Endometrial microvascular endothelial cells (primary cell): ENCODE data around the gene LRRC8D. TPM values are rescaled to one million over a fixed set of nuclear protein-coding genes. Genes with fewer than 3 reads are reported as not detected.
"Not testable (repeated sequence)": the region's sequence is repeated elsewhere in the genome, so short reads cannot be mapped to it uniquely, and the experiment has no call there.

ENCODE experiments used
- in situ Hi-C: cut with HindIII; loops from 2 replicates; pipeline ENCODE4 v1.10.0; 2017; ENCODE audit warnings: low sequenced_read_pairs, low pct_unique_long_range_greater_than_20kb; ENCODE audit errors: inconsistent ontology term
- total RNA-seq: library from RNA; depleted of rRNA; stranded (reverse); fragments of >200 nt; gene quantifications from one replicate; pipeline ENCODE4 v1.2.3, GENCODE V29; 2015; ENCODE audit errors: inconsistent ontology term

LRRC8D gene
- total RNA-seq, 1 donor from 2014 or later = 28.3 TPM

DNA sequence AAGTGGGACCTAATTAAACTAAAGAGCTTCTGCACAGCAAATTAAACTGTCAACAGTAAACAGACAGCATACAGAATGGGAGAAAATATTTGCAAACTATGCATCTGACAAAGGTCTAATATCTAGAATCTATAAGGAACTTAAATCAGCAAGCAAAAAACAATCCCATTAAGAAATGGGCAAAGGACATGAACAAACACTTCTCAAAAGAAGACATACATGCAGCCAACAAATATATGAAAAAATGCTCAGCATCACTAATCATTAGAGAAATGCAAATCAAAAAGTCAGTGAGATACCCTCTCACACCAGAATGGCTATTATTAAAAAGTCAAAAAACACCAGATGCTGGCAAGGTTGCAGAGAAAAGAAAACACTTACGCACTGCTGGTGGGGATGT lies 103.2 kb downstream of the LRRC8D start:
- in situ Hi-C loops = not testable (repeated sequence)

GRCh38 chr1:89927049-89927448 lies 106.2 kb downstream of the LRRC8D start:
- in situ Hi-C loops = no loop called here

DNA sequence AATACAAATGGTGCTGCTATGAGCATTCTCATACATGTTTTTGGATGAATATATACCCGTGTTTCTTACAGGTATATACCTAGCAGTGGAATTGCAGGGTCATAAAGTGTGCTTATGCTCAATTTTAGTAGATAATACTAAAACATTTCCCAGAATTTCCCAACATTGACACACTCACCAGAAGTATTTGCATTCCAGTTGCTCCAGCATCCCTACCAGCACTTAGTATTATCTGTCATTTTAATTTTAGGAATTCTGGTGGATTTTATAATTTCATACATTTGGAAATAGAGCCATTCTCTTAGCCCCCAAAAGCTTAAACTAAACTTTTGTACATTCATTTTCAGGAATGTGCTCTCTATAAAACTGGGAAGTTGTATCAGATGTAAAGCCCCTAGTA lies 106.6 kb downstream of the LRRC8D start:
- in situ Hi-C loops = no loop called here

DNA sequence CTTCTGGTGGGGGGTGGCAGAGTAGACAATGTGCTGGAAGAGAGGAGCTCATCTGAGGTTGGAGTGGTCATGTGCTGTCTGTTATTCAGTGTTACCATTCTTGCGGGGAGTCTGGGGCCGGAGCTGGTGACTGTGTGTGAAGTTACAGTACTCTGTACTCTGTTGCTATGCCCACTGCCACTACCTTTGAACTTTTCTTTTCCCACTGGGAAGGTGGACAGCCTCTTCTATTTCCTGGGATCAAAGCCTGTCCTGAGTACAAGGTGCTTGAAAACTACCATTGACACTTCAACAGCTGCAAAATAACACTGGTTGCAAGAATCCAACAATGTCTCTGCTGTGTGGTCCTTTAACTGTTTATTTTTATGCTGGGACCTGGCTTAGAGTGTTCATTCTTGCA lies 107.7 kb downstream of the LRRC8D start:
- in situ Hi-C loops = no loop called here

DNA sequence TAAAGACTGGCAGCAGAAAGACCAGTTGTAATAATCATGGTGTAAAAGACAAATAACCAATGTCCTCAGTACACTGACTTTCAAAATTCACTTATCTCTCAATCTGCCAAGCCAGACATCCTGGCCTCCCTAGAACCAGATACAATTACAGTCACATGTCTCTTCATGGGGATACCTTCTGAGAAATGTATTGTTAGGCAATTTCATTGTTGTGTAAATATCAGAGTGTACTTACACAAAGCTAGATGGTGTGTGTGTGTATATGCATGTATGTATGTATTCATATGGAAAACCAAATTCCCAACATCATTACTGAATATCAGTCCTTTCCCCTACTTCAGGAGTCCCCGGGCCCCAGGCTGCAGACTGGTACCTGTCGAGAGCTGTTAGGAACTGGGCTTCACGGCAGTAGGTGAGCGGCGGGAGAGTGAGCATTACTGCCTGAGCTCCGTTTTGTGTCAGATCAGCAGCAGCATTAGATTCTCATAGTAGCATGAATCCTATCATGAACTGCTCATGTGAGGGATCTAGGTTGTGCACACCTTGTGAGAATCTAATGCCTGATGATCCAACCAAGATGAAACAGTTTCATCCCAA lies 108.7 kb downstream of the LRRC8D start:
- in situ Hi-C loops = no loop called here

DNA sequence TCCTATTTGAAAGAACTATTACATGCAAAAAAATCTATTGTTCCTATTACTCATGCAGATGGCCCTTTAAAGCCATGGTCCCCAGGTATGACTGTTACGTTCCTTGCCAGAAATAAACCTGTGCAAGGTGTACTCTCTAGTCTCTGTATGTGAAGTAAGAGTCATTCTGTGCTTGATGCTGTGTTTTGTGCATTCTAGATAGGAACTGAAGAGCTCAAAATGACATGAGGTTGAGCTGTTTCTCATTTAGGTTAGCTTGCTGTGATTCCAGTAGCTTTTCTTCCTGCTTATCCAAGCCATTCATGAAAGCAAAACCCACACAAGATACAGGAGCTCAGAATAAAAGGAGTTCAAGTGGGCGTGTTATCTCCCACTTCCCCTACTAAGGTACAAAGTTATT lies 109.7 kb downstream of the LRRC8D start:
- in situ Hi-C loops = no loop called here

GRCh38 chr1:89931964-89932363 lies 111.1 kb downstream of the LRRC8D start:
- in situ Hi-C loops = no loop called here

DNA sequence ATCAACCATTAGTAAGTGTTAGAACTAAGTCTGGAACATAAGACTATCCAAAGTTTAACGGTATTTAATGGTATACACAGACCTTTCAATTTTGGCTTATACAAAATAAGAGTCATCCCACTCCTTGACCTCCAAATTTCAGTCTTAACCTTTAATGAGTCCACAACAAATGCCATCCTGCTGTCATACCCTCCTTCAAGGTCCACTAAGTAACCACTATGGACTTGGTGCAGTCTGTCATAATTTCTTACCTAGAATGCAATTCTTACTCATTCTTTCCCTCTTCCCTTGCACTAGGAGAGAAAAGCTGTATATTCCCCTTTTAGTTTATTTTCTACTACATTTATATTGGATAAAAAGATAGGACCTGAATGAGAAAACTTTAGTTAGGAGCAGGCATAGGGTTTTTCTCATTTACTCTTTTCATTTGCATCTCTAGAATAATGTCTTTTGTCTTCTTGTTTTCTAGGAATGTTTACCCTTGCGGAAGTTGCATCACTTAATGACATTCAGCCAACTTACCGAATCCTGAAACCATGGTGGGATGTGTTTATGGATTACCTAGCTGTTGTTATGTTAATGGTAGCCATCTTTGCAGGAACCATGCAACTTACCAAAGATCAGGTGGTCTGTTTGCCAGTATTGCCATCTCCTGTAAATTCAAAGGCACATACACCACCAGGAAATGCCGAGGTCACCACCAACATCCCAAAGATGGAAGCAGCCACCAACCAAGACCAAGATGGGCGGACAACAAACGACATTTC lies 111.9 kb downstream of the LRRC8D start:
- in situ Hi-C loops = no loop called here

DNA sequence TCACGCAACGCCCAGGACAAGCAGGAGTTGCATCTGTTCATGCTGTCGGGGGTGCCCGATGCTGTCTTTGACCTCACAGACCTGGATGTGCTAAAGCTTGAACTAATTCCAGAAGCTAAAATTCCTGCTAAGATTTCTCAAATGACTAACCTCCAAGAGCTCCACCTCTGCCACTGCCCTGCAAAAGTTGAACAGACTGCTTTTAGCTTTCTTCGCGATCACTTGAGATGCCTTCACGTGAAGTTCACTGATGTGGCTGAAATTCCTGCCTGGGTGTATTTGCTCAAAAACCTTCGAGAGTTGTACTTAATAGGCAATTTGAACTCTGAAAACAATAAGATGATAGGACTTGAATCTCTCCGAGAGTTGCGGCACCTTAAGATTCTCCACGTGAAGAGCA lies 113.6 kb downstream of the LRRC8D start:
- in situ Hi-C loops = no loop called here

GRCh38 chr1:89935235-89935634 lies 114.4 kb downstream of the LRRC8D start:
- in situ Hi-C loops = no loop called here

DNA sequence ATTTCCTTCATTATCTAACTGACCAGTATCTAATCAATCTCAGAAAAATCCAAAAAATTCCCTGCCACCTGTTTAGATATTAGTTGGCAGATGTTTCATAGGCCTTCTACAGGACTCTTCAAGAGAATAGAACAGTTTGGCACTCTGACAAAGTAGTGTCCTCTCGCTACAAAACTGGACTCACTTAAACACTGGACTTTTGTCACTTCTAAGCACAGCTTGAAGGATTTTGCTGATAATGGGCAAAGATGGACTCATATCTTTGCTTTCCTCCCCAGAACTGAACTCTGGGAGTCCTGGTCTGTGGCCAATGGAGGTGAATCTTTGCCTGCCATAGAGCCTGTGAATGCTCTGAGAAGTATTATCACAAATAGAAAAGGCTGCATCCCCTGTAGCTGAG lies 115.9 kb downstream of the LRRC8D start:
- in situ Hi-C loops = no loop called here

DNA sequence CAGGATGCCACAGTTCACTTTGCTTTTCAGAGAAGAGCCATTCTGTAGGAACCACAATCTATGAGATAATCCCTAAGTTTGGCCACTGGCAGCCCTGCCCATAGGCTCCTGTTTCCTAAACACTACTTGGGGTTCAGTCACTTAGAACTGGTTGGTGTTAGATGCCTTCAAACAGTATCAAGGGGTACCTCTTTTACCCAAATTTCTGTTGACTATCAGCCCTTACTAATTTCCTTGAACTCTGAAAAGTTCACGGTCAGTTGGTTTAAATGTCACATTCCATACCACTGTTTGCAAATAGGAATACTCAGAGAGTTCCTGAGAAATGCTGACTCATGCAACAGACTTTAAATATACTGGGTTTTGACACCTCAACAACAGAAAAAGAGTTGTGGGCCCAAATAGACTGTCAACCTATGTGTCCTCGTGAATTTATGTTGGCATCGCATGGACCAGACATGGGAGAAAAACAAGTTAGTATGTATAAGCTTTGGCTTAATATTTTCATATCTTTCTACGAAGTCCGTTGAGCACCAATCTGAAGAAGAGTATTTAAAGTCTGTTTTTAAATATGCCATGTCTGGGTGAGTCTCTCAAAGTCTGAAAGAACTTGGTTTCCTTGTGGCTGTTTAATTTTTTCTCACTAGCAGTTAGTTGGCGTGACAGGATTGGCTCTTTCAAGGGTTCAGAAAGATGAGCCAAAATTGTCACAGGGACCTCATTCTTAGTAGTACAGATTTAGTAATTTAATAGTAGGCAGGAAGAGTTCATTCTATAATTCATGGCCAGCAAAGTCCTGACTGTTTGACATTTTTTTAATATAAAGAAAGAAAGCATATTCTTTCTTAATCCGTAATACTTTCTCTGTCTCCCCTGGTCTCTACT lies 117.6 kb downstream of the LRRC8D start:
- in situ Hi-C loops = no loop called here

GRCh38 chr1:89939059-89939570 lies 118.3 kb downstream of the LRRC8D start:
- in situ Hi-C loops = no loop called here

GRCh38 chr1:89939693-89940438 lies 119.0 kb downstream of the LRRC8D start:
- in situ Hi-C loops = no loop called here

- in situ Hi-C loops = no loop called here
Measured at GRCh38 chr1:89941110-89941766, 120.4 kb downstream of the LRRC8D start.

DNA sequence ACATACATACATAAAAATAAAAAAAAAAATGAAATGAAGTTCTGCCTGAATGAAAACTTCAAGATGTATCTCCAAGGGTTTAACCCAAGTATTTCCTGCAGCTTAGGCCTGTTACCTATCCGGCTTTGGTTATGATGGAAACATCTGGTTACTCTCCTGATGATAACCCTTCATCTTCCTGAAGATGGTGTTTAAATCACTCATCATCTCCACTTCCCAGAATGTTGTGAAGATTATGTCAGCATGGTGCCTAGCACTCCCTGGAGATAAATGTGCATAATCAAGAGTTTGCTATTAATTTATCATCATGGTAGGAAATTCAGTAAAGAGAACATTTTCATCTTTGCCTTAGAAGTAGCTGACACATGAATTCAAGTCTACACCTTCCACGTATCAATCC lies 121.2 kb downstream of the LRRC8D start:
- in situ Hi-C loops = no loop called here

- in situ Hi-C loops = no loop called here
Measured at GRCh38 chr1:89942825-89943658, 122.2 kb downstream of the LRRC8D start.
